ENCODE measurements around the gene DUSP2.
"Not testable (repeated sequence)": the region's sequence is repeated elsewhere in the genome, so short reads cannot be mapped to it uniquely, and the experiment has no call there.

DUSP2 gene

DNA sequence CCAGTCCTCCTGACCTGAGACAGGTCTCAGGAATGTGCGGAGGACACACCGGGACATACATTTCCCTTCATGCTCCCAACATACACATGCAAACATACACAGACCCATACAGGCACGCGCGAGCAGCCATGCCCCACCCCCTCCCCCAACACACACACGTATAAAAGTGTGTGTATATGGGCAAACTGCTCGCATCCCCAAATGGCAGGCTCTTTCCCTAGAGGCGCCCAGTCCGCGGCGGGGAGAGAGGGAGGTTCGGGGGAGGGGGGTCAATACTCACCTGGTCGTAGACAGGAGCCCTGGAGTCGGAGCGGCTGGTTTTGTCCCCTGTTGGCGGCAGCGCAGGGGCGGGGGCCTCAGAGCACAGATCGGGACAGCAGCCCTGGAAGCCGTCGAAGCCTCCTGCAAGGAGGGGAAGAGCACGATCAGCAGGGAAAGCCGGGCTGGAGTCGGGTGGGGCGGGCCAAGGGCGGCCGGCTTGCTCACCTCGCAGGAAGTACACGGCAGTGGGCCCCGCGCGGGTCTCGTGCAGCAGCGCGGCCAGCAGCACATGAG lies 682 bp downstream of the DUSP2 start:
- Histone ChIP-seq H3K36me3 (ENCODE audit: insufficient read depth, low read length) (no peaks in the 10 kb centered on the region), H3K9me3 (ENCODE audit: insufficient read depth, low read depth, low read length) (no peaks in the 10 kb centered on the region), H3K9ac (ENCODE audit: low read depth, low read length) (peak overlapping the region; percentile 79), H3K27me3 (ENCODE audit: insufficient read depth, low read length) (peaks cover 31% of the 10 kb centered on the region), H3K4me3 (ENCODE audit: low read length) (peak overlapping the region; percentile 57), H3K27ac (ENCODE audit: low read depth, low read length) (no peak overlapping the region), H3K4me1 (ENCODE audit: insufficient read depth, low read length) (peaks cover 28% of the 10 kb centered on the region)
- 12% methylated on average over 31 of the region's 35 CpGs for WGBS

DNA sequence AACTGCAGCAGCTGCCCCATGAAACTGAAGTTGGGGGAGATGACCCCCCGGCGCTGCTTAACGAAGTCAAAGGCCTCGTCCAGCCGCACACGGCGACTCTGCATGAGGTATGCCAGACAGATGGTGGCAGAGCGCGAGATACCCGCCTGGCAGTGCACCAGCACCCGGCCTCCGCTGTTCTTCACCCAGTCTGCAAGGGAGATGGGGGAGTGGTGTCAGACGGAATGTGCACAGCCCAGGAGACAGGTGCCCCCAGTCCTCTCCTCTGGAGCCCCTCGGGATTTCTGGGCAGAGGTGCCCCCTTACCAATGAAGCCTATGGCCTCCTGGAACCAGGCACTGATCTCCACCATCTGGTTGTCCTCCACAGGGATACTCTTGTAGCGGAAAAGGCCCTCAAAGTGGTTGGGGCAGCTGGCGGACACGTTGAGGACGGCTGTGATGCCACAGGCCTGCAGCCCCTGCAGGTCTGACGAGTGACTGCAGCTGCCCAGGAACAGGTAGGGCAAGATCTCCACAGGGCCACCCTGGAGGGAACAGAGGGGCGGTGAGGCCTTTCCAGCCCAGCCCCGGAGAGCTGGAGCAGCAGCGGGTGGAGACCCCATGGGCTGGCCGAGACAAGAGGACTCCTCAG lies 1.3 kb downstream of the DUSP2 start:
- Histone ChIP-seq H3K27ac (ENCODE audit: low read depth, low read length) (no peak overlapping the region), H3K4me3 (ENCODE audit: low read length) (peak overlapping the region; percentile 57), H3K27me3 (ENCODE audit: insufficient read depth, low read length) (peaks cover 31% of the 10 kb centered on the region), H3K9me3 (ENCODE audit: insufficient read depth, low read depth, low read length) (no peaks in the 10 kb centered on the region), H3K36me3 (ENCODE audit: insufficient read depth, low read length) (no peaks in the 10 kb centered on the region), H3K4me1 (ENCODE audit: insufficient read depth, low read length) (peaks cover 25% of the 10 kb centered on the region), H3K9ac (ENCODE audit: low read depth, low read length) (peak overlapping the region; percentile 79)
- WGBS = 81% methylated on average over 23 of the region's 23 CpGs

DNA sequence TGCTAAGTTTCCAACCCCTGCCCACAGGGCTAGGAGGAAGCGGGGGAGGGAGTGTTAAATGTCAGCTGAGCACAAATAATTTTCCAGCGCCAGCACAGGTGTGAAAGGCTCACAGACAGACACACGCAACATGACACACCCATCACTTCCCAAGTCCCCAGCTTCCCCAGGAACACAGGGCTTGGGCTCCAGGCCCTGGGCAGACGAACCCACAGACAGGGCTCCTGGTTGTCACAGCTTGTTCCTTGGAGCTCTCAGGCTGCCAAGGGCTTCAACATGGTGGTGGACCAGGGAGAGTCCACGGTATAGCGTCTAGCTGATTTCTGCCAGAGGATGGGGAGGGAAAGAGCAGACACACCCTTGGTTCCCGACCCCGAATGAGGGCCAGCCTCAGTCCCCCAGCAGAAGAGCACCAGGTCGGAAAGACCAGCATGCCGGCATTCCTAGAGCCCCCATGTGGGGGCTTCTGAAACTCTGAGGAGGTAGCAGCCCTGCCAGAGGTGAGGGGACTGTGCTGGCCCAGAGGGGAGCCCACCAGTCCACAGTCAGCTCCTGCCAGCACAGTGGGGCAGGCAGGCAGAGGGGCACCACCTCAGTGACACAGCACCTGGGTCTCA lies 1.9 kb downstream of the DUSP2 start:
- peaks cover 31% of the 10 kb centered on the region for H3K27me3 ChIP-seq (ENCODE audit: insufficient read depth, low read length)
- no peak overlapping the region for H3K9ac ChIP-seq (ENCODE audit: low read depth, low read length)
- H3K36me3 ChIP-seq (ENCODE audit: insufficient read depth, low read length) = no peaks in the 10 kb centered on the region
- WGBS = 93% methylated on average over 10 of the region's 10 CpGs
- H3K27ac ChIP-seq (ENCODE audit: low read depth, low read length) = no peak overlapping the region
- H3K4me3 ChIP-seq (ENCODE audit: low read length) = no peak overlapping the region
- H3K4me1 ChIP-seq (ENCODE audit: insufficient read depth, low read length) = peaks cover 21% of the 10 kb centered on the region
- H3K9me3 ChIP-seq (ENCODE audit: insufficient read depth, low read depth, low read length) = no peaks in the 10 kb centered on the region

DNA sequence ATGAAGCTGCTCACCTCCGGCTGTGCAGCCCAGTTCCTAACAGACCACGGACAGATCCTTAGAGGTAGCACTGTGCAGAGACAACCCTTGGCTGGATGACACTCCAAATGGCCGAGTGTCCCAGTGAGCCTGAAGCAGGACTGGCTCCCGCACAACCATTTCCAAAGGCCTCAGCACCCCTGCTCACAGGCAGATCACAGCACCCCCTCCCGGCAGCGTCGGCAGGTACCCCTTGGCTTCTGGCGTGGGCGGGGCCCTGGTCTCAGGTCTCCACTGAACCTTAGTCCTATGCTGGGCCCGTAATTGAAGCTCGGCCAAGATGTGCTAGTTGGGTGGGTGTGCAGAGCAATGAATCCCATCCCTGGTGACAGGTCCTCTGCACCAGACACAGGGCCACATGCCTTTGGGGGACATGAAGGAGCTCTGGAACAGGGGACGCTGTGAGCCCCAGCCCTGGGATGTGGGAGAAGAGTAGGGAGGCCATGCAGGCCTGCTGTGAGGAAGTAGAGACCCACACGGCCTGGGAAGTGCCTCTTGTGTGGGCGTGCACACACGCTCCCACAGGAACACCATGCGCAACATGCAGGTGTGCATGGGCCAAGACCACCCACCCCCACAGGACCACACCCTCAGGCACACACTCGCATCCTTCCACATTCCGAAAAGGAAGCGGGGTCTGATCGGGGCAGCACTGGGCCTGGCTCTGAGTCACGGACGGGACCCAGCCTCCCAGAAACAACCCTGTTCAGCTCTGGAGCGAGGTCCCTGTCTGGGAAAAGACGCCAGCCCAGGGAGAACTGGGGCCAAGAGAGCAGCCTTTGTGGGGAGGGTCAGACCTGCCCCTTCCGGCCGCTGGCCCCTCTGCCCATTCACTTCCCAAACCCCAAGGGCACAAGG lies 2.8 kb downstream of the DUSP2 start:
- H3K27me3 ChIP-seq (ENCODE audit: insufficient read depth, low read length) = peaks cover 31% of the 10 kb centered on the region
- H3K4me1 ChIP-seq (ENCODE audit: insufficient read depth, low read length) = peaks cover 18% of the 10 kb centered on the region
- no peak overlapping the region for H3K9ac ChIP-seq (ENCODE audit: low read depth, low read length)
- H3K36me3 ChIP-seq (ENCODE audit: insufficient read depth, low read length) = no peaks in the 10 kb centered on the region
- no peak overlapping the region for H3K4me3 ChIP-seq (ENCODE audit: low read length)
- 94% methylated on average over 26 of the region's 26 CpGs for WGBS
- no peaks in the 10 kb centered on the region for H3K9me3 ChIP-seq (ENCODE audit: insufficient read depth, low read depth, low read length)
- H3K27ac ChIP-seq (ENCODE audit: low read depth, low read length) = no peak overlapping the region

DNA sequence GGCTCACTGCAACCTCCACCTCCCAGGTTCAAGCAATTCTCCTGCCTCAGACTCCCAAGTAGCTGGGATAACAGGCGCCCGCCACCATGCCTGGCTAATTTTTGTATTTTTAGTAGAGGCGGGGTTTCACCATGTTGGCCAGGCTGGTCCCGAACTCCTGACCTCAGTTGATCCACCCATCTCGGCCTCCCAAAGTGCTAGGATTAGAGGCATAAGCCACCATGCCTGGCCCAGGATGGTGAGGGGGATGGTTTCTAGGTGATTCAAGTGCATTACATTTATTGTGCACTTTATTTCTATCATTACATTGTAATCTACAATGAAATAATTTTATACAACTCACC lies 3.6 kb downstream of the DUSP2 start:
- not testable (repeated sequence) for H3K9ac ChIP-seq (ENCODE audit: low read depth, low read length); H3K9me3 ChIP-seq (ENCODE audit: insufficient read depth, low read depth, low read length); H3K36me3 ChIP-seq (ENCODE audit: insufficient read depth, low read length); H3K4me3 ChIP-seq (ENCODE audit: low read length); H3K27ac ChIP-seq (ENCODE audit: low read depth, low read length)
- 90% methylated on average over 5 of the region's 5 CpGs for WGBS
- peaks cover 18% of the 10 kb centered on the region for H3K4me1 ChIP-seq (ENCODE audit: insufficient read depth, low read length)
- H3K27me3 ChIP-seq (ENCODE audit: insufficient read depth, low read length) = peaks cover 26% of the 10 kb centered on the region

DNA sequence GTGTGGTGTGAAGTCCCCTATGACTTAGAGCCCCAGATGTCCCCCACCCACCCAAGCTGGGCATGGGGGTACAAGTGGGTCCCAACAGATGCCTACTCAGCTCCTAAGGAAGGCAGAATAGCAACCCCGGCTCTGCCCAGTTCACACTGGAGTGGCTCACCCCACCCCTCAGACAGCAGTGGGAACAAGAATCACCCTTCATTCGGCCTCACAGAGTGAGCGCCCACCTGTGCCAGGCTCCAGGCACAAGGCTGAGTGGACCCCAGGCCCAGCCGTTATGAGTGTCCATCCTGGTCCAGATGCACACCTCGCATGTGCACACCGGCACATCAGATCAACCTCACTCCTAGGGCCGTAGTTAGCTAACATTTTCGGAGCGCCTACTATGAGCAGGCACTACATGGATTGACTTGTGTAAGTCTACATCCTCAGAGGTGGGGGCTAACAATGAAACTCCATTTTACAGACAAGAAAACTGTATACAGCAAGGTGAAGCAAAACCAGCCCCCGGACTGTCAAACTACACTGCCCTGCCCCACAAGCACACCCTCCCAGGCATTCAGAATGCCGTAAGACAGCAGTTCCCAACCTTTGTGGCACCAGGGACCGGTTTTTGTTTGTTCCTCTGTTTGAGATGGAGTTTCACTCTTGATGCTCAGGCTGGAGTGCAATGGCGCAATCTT lies 4.2 kb downstream of the DUSP2 start:
- H3K4me1 ChIP-seq (ENCODE audit: insufficient read depth, low read length) = peaks cover 14% of the 10 kb centered on the region
- peaks cover 22% of the 10 kb centered on the region for H3K27me3 ChIP-seq (ENCODE audit: insufficient read depth, low read length)
- H3K4me3 ChIP-seq (ENCODE audit: low read length) = no peak overlapping the region
- H3K36me3 ChIP-seq (ENCODE audit: insufficient read depth, low read length) = no peaks in the 10 kb centered on the region
- H3K27ac ChIP-seq (ENCODE audit: low read depth, low read length) = no peak overlapping the region
- WGBS = 93% methylated on average over 13 of the region's 13 CpGs
- H3K9ac ChIP-seq (ENCODE audit: low read depth, low read length) = no peak overlapping the region
- H3K9me3 ChIP-seq (ENCODE audit: insufficient read depth, low read depth, low read length) = no peaks in the 10 kb centered on the region

DNA sequence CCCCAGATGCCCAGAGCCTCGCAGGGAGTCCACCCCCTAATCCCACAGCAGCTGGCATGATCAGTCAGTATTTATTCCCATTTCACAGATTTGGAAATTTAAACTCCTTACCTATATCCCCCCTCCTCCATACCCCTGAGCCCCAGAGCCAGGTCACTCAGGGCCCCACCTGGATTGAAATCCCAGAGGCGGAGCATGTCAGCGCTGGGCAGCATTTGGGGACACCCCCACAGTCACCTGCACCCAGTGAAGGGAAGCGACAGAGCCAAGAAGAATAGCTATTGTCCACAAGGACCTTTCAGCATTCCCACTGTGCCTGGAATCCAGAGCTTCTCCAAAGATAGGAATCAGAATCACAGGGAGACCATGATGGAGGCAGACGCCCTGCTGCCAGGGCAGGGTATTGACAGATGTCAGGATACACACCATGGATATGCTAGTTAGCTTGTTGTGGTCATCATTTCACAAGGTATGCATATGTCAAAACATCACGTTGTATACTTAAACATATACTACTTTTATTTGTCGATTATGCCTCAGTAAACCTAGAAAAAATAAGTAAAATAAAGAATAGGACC lies 6.0 kb downstream of the DUSP2 start:
- Histone ChIP-seq H3K9me3 (ENCODE audit: insufficient read depth, low read depth, low read length) (no peaks in the 10 kb centered on the region), H3K4me3 (ENCODE audit: low read length) (no peak overlapping the region), H3K27ac (ENCODE audit: low read depth, low read length) (no peak overlapping the region), H3K9ac (ENCODE audit: low read depth, low read length) (no peak overlapping the region), H3K27me3 (ENCODE audit: insufficient read depth, low read length) (peaks cover 4% of the 10 kb centered on the region), H3K4me1 (ENCODE audit: insufficient read depth, low read length) (0 out of 2 replicates have a peak, but pooled peaks cover 5% of the 10 kb centered on the region), H3K36me3 (ENCODE audit: insufficient read depth, low read length) (no peaks in the 10 kb centered on the region)
- WGBS = 76% methylated on average over 7 of the region's 7 CpGs

DNA sequence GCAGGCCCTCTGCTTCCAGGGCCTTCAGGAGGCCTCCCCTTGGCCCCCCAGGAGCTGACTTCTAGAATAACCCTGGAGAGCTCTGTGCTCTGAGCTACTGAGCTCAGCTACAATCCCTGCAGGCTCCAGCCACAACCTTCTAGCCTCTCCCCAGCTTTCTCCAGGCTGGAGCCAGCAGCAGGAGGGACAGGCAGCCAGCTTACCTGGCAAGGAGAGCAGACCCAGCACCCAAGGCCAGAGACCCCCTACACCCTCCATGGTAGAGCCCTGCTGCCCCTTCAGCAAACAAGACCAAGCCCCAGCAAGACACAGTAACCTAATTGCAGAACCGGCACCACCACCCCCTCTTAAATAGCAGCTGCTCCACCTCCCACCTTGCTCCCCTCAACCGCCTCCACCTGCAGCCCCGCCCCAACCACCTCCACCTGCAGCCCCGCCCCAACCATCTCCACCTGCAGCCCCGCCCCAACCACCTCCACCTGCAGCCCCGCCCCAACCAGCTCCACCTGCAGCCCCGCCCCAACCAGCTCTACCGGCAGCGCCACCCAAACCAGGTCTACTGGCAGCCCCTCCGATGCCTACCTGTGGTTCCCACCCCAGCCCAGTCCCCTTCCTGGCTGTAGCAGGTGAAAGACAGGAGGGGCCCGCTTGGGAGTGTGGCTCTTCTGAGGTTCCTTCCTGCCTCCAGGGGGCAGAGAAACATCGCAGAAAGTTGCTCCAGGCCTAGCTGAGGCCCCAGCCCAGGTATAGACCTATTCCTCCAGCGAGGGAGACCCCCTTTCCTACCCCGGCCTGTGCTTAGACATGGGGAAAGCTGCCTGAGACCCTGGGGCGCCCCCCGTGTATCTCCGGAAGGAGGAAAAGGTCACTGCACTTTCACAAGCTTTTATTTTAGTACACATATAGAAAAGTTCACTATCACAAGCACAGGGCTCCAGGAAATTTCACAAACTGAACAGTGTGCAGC lies 6.8 kb downstream of the DUSP2 start, which contains the start of gene ASTL:
Gene ASTL, minus strand, starts transcription at position 324 of the 967 bp plus-strand sequence. Its CDS starts 66 bp downstream, at position 258.
- H3K27ac ChIP-seq (ENCODE audit: low read depth, low read length) = no peak within 1 kb of the TSS
- no peaks in the 10 kb centered on the region for H3K36me3 ChIP-seq (ENCODE audit: insufficient read depth, low read length)
- H3K4me1 ChIP-seq (ENCODE audit: insufficient read depth, low read length) = 0 out of 2 replicates have a peak, but pooled peaks cover 5% of the 10 kb centered on the region
- WGBS = 33% methylated on average over 17 of the region's 17 CpGs
- H3K27me3 ChIP-seq (ENCODE audit: insufficient read depth, low read length) = no peaks in the 10 kb centered on the region
- no peak within 1 kb of the TSS for H3K9ac ChIP-seq (ENCODE audit: low read depth, low read length)
- no peaks in the 10 kb centered on the region for H3K9me3 ChIP-seq (ENCODE audit: insufficient read depth, low read depth, low read length)
- H3K4me3 ChIP-seq (ENCODE audit: low read length) = peak within 1 kb of the TSS; percentile 32; the same call in 1 of the 2 replicates

DNA sequence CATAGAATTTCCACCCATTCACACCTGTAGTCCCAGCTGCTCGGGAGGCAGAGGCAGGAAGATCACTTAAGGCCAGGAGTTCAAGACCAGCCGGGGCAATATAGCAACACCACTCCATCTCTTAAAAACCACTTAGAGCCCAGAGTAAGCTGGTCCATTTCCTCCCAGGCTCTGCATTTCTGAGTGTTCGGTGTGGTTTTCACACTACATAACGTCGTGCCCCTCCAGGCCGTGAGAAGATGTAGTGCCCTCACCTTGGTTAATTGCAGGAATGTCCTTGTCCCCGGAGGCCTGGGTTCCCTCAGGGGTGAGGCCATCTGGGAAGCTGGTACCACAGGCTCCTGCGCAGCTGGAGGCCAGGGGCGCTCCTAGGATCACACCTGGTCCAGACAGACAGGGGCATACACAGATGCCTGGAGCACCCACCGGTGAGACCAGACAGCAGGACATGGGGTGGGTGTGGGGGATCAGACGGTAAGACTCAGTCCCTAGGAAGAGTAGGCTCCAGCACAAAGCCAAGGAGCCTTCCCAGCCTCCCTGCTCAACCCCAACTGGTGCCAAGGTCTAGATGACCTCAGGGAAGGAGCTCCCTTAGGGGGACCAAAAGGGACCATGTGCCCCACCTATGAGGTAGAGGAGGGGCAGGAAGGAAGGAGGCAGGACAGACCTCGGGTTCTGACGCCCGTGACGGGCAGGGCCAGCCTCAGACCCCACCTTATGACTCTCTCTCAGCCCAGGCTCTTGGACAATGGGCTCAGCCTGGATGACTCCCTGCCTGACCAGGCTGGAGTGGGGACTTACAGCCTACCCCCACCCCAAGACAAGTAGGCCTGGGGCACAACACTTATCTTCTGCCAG lies 7.7 kb downstream of the DUSP2 start:
- Histone ChIP-seq H3K27me3 (ENCODE audit: insufficient read depth, low read length) (no peaks in the 10 kb centered on the region), H3K9me3 (ENCODE audit: insufficient read depth, low read depth, low read length) (no peaks in the 10 kb centered on the region), H3K27ac (ENCODE audit: low read depth, low read length) (no peak overlapping the region), H3K36me3 (ENCODE audit: insufficient read depth, low read length) (no peaks in the 10 kb centered on the region), H3K4me1 (ENCODE audit: insufficient read depth, low read length) (0 out of 2 replicates have a peak, but pooled peaks cover 5% of the 10 kb centered on the region), H3K9ac (ENCODE audit: low read depth, low read length) (no peak overlapping the region), H3K4me3 (ENCODE audit: low read length) (no peak overlapping the region)
- WGBS = 90% methylated on average over 15 of the region's 15 CpGs

All from HUES64 (cell line).